Forelimb muscle (tissue), 1 donor: ENCODE measurements around the gene BCL2L12. TPM values are rescaled to one million over a fixed set of nuclear protein-coding genes. Genes with fewer than 3 reads are reported as not detected.

Experiments used
- DNase-seq: peaks from one replicate; pipeline ENCODE4 v3.0.0-alpha.2; 2013; ENCODE audit warnings: low read depth
- polyA plus RNA-seq: library from polyadenylated mRNA; unstranded; fragments of 120-200 nt; gene quantifications from one replicate; pipeline ENCODE4 v1.2.1, GENCODE V29; 2013; ENCODE audit not compliant: insufficient read length

BCL2L12 gene
- polyA plus RNA-seq, 1 donor = 28.4 TPM

- no peak for DNase-seq
Observed at GRCh38 chr19:49662011-49662410, 3.7 kb upstream of the BCL2L12 start.

- no peak for DNase-seq
Observed at GRCh38 chr19:49663224-49663623, 2.5 kb upstream of the BCL2L12 start.

- no peak for DNase-seq
Observed at GRCh38 chr19:49664171-49665035, 1.3 kb upstream of the BCL2L12 start.

GRCh38 chr19:49665036-49665350 lies 740 bp upstream of the BCL2L12 start:
- no peak for DNase-seq

- DNase-seq = no peak
Observed at GRCh38 chr19:49666120-49666444, 349 bp downstream of the BCL2L12 start.

- DNase-seq = no peak
Observed at GRCh38 chr19:49667473-49667872, 1.7 kb downstream of the BCL2L12 start.

- DNase-seq = no peak
Observed at GRCh38 chr19:49669516-49669915, 3.8 kb downstream of the BCL2L12 start.

- DNase-seq = no peak
Observed at GRCh38 chr19:49672131-49672919, 6.6 kb downstream of the BCL2L12 start.

- DNase-seq = peak; percentile 88
Observed at GRCh38 chr19:49676136-49676783, 10.5 kb downstream of the BCL2L12 start.

GRCh38 chr19:49676784-49677230 lies 11.1 kb downstream of the BCL2L12 start:
- peak; percentile 100 for DNase-seq

GRCh38 chr19:49677231-49677900 lies 11.6 kb downstream of the BCL2L12 start, which contains the start of gene PRMT1:
PRMT1 (plus strand) TSS chr19:49677271; CDS start chr19:49677281, 10 bp downstream.
- no peak for DNase-seq

GRCh38 chr19:49677901-49678674 lies 12.4 kb downstream of the BCL2L12 start:
- DNase-seq = no peak

- DNase-seq = no peak
Observed at GRCh38 chr19:49678985-49679770, 13.4 kb downstream of the BCL2L12 start.

GRCh38 chr19:49679771-49680413 lies 14.2 kb downstream of the BCL2L12 start:
- no peak for DNase-seq

GRCh38 chr19:49680421-49681351 lies 15.0 kb downstream of the BCL2L12 start:
- DNase-seq = no peak

GRCh38 chr19:49681830-49682229 lies 16.1 kb downstream of the BCL2L12 start:
- no peak for DNase-seq

- DNase-seq = no peak
Observed at GRCh38 chr19:49682274-49682673, 16.5 kb downstream of the BCL2L12 start.

- DNase-seq = no peak
Observed at GRCh38 chr19:49683814-49684250, 18.1 kb downstream of the BCL2L12 start.
